Trophoblast cell (in vitro differentiated cells and primary cell): ENCODE data around the gene MRGPRE.

Source experiments
- DNase-seq, 2 donors: peaks; one replicate each; pipeline ENCODE4 v3.0.0-alpha.2; 2016
- H2AFZ ChIP-seq: 2 replicates; pipeline ENCODE4 v1.6.1; 2013; ENCODE audit warnings: low read length, moderate library complexity, mild to moderate bottlenecking; ENCODE audit not compliant: insufficient read depth, poor library complexity
- H2AK5ac ChIP-seq: 2 replicates; pipeline ENCODE4 v1.6.1; 2013; ENCODE audit warnings: mild to moderate bottlenecking, low read length
- H2BK120ac ChIP-seq: 2 replicates; pipeline ENCODE4 v1.6.1; 2013; ENCODE audit warnings: low read length, mild to moderate bottlenecking, moderate library complexity; ENCODE audit not compliant: insufficient read depth, poor library complexity
- H2BK12ac ChIP-seq: 2 replicates; pipeline ENCODE4 v1.6.1; 2013; ENCODE audit warnings: mild to moderate bottlenecking, low read length, moderate library complexity
- H2BK5ac ChIP-seq: 2 replicates; pipeline ENCODE4 v1.6.1; 2013; ENCODE audit warnings: low read length, low read depth, moderate library complexity, mild to moderate bottlenecking; ENCODE audit not compliant: poor library complexity
- H3K14ac ChIP-seq: 2 replicates; pipeline ENCODE4 v1.6.1; 2013; ENCODE audit warnings: mild to moderate bottlenecking, low read length
- H3K18ac ChIP-seq: 2 replicates; pipeline ENCODE4 v1.6.1; 2013; ENCODE audit warnings: mild to moderate bottlenecking, low read length
- H3K23ac ChIP-seq: 2 replicates; pipeline ENCODE4 v1.6.1; 2013; ENCODE audit warnings: low read length
- H3K27ac ChIP-seq: 2 replicates; pipeline ENCODE4 v1.5.1; 2013; ENCODE audit warnings: low read depth, mild to moderate bottlenecking, inconsistent platforms, low read length, moderate library complexity
- H3K27me3 ChIP-seq: 2 replicates; pipeline ENCODE4 v1.6.1; 2013; ENCODE audit warnings: inconsistent platforms, mild to moderate bottlenecking, low read length, moderate library complexity; ENCODE audit not compliant: insufficient read depth
- H3K36me3 ChIP-seq, 2 experiments: 1 replicate in 1 of 2; 2 replicates in 1 of 2; pipeline ENCODE4 v1.6.1; 2013; ENCODE audit warnings: low read length in 2 of 2, mild to moderate bottlenecking in 2 of 2, moderate library complexity in 1 of 2; ENCODE audit not compliant: insufficient read depth in 2 of 2, control insufficient read depth in 1 of 2
- H3K4ac ChIP-seq: 2 replicates; pipeline ENCODE4 v1.6.1; 2013; ENCODE audit warnings: low read depth, mild to moderate bottlenecking, low read length, moderate library complexity
- H3K4me1 ChIP-seq, 2 experiments: 1 replicate in 1 of 2; 2 replicates in 1 of 2; pipeline ENCODE4 v1.6.1; 2013; ENCODE audit warnings: low read length in 2 of 2, mild to moderate bottlenecking in 2 of 2, moderate library complexity in 1 of 2; ENCODE audit not compliant: insufficient read depth in 2 of 2, control insufficient read depth in 1 of 2
- H3K4me2 ChIP-seq: 2 replicates; pipeline ENCODE4 v1.6.1; 2013; ENCODE audit warnings: inconsistent platforms, mild to moderate bottlenecking, low read length, moderate library complexity
- H3K4me3 ChIP-seq: 2 replicates; pipeline ENCODE4 v1.5.1; 2013; ENCODE audit warnings: mild to moderate bottlenecking, low read depth, low read length, inconsistent platforms
- H3K79me1 ChIP-seq: one replicate; pipeline ENCODE4 v1.6.1; 2013; ENCODE audit warnings: low read length
- H3K79me2 ChIP-seq: 2 replicates; pipeline ENCODE4 v1.6.1; 2013; ENCODE audit warnings: low read length, mild to moderate bottlenecking; ENCODE audit not compliant: control insufficient read depth, insufficient read depth, poor library complexity
- H3K9ac ChIP-seq: 2 replicates; pipeline ENCODE4 v1.6.1; 2013; ENCODE audit warnings: mild to moderate bottlenecking, low read length
- H3K9me3 ChIP-seq: 2 replicates; pipeline ENCODE4 v1.6.1; 2013; ENCODE audit warnings: low read depth, mild to moderate bottlenecking, control low read depth, inconsistent platforms, low read length; ENCODE audit not compliant: insufficient read depth
- H4K12ac ChIP-seq: 2 replicates; pipeline ENCODE4 v1.6.1; 2013; ENCODE audit warnings: low read depth, mild to moderate bottlenecking, low read length, moderate library complexity
- H4K8ac ChIP-seq: 2 replicates; pipeline ENCODE4 v1.6.1; 2013; ENCODE audit warnings: low read depth, mild to moderate bottlenecking, low read length, moderate library complexity
- H4K91ac ChIP-seq: one replicate; pipeline ENCODE4 v1.6.1; 2013; ENCODE audit warnings: low read depth, mild to moderate bottlenecking, low read length, moderate library complexity
- WGBS: extraction: QIAGEN DNeasy Blood & Tissue Kit; methylation state at CpG from one replicate; pipeline ENCODE4 v1.1.7; 2013; ENCODE audit warnings: missing lambda C conversion rate; ENCODE audit not compliant: insufficient read length, insufficient coverage; ENCODE audit errors: extremely low coverage; 5-methylcytosine and 5-hydroxymethylcytosine counted together

Gene MRGPRE

GRCh38 chr11:3217818-3218482 is 14.3 kb downstream of the MRGPRE start:
- no peak for DNase-seq
- peaks cover 4% of the 10 kb centered on the region for H3K9me3 ChIP-seq
- no peak overlapping the region for H3K4ac ChIP-seq
- no peak overlapping the region for H2BK120ac ChIP-seq
- H3K27me3 ChIP-seq, result no peaks in the 10 kb centered on the region
- no peaks in the 10 kb centered on the region for H3K79me1 ChIP-seq
- H3K14ac ChIP-seq, result no peak overlapping the region
- no peaks in the 10 kb centered on the region for H3K4me1 ChIP-seq
- H4K91ac ChIP-seq, result no peak overlapping the region
- no peak overlapping the region for H3K27ac ChIP-seq
- no peak overlapping the region for H4K12ac ChIP-seq
- no peak overlapping the region for H2AK5ac ChIP-seq
- no peak overlapping the region for H3K4me3 ChIP-seq
- H2AFZ ChIP-seq, result no peak overlapping the region
- no peak overlapping the region for H3K23ac ChIP-seq
- H2BK5ac ChIP-seq, result no peak overlapping the region
- H3K79me2 ChIP-seq, result no peaks in the 10 kb centered on the region
- WGBS, result no CpG with 5 or more reads among the region's 49 CpGs
- no peak overlapping the region for H3K18ac ChIP-seq
- H3K4me2 ChIP-seq, result no peak overlapping the region
- no peak overlapping the region for H2BK12ac ChIP-seq
- no peak overlapping the region for H4K8ac ChIP-seq
- H3K36me3 ChIP-seq, result no peaks in the 10 kb centered on the region
- no peak overlapping the region for H3K9ac ChIP-seq

DNA sequence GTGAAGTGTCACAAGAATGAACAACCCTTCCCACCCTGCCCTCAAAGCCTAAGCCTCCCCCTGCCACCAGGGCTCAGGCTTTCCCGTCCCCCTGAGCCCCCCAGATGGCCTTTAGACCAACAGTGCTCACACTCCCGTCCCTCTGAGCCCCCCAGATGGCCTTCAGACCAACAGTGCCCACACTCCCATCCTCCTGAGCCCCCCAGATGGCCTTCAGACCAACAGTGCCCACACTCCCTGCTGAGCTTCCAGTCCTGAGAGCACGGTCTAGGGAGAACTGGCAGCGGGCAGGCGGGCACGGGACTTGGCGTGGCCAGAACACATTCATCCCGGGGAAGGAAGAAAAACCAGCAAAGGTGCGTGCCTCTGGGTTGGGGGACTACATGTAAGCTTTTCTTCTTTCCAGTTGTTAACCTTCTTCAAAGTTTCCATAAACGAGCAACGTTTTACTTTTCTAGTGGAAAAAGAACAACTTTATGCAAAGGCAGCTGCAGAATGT is 16.1 kb downstream of the MRGPRE start:
- no peak overlapping the region for H3K27ac ChIP-seq
- H3K79me1 ChIP-seq, result no peaks in the 10 kb centered on the region
- no peak overlapping the region for H3K23ac ChIP-seq
- H4K8ac ChIP-seq, result no peak overlapping the region
- WGBS, result no CpG with 5 or more reads among the region's 11 CpGs
- H3K4me1 ChIP-seq, result no peaks in the 10 kb centered on the region
- no peak overlapping the region for H4K12ac ChIP-seq
- no peak overlapping the region for H3K9ac ChIP-seq
- no peak overlapping the region for H2BK12ac ChIP-seq
- H3K4me2 ChIP-seq, result no peak overlapping the region
- no peak overlapping the region for H2BK120ac ChIP-seq
- no peak for DNase-seq
- no peak overlapping the region for H3K18ac ChIP-seq
- H3K36me3 ChIP-seq, result no peaks in the 10 kb centered on the region
- H4K91ac ChIP-seq, result no peak overlapping the region
- H2AK5ac ChIP-seq, result no peak overlapping the region
- H3K9me3 ChIP-seq, result peaks cover 3% of the 10 kb centered on the region
- H3K79me2 ChIP-seq, result no peaks in the 10 kb centered on the region
- no peak overlapping the region for H3K14ac ChIP-seq
- H3K4ac ChIP-seq, result no peak overlapping the region
- H3K27me3 ChIP-seq, result no peaks in the 10 kb centered on the region
- no peak overlapping the region for H3K4me3 ChIP-seq
- H2AFZ ChIP-seq, result no peak overlapping the region
- no peak overlapping the region for H2BK5ac ChIP-seq

DNA sequence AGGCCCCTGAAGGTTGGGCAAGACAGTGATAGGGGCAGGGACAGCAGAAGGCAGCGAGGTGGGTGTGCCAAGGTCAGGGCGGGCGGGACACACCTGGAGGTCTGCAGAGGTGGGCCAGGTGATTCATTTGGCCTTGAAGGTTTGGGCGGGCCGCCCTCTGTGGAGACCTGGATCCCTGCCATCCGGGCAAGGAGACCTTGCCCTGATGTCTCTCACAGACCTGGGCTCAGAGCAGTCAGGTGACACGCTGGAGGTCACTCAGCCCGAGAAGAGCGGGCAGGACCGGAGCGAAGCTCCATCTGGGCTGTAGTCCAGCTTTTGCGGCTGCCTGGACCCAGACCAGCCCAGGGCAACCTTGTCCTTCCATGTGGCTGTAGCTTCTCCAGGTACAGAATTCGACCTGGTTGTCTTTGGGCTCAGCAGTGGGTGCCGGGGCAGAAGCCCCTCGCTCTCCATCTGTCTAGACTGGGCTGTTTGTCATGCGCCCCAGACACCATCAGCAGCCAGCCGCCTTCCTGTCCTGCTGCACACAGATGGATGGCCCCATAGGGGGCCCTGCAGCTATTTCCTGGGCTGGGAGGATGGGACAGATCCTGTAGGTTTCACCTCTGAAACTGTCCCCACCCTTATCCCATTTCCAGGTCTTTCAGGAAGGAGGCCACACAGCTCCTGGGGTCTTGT is 16.7 kb downstream of the MRGPRE start:
- H3K27ac ChIP-seq, result no peak overlapping the region
- H3K23ac ChIP-seq, result no peak overlapping the region
- no peak overlapping the region for H3K4ac ChIP-seq
- peak overlapping the region; percentile 45 for H3K4me3 ChIP-seq
- no peak overlapping the region for H2AK5ac ChIP-seq
- H3K4me2 ChIP-seq, result no peak overlapping the region
- no peak overlapping the region for H4K91ac ChIP-seq
- no peak overlapping the region for H3K9ac ChIP-seq
- no peak overlapping the region for H2BK12ac ChIP-seq
- H3K36me3 ChIP-seq, result no peaks in the 10 kb centered on the region
- H3K9me3 ChIP-seq, result peaks cover 3% of the 10 kb centered on the region
- H2BK5ac ChIP-seq, result no peak overlapping the region
- no peak overlapping the region for H4K12ac ChIP-seq
- no peaks in the 10 kb centered on the region for H3K4me1 ChIP-seq
- no peak overlapping the region for H4K8ac ChIP-seq
- H3K79me2 ChIP-seq, result no peaks in the 10 kb centered on the region
- no peak overlapping the region for H3K18ac ChIP-seq
- H3K79me1 ChIP-seq, result no peaks in the 10 kb centered on the region
- no peak overlapping the region for H2BK120ac ChIP-seq
- DNase-seq, result no peak
- WGBS, result no CpG with 5 or more reads among the region's 17 CpGs
- no peaks in the 10 kb centered on the region for H3K27me3 ChIP-seq
- no peak overlapping the region for H3K14ac ChIP-seq
- no peak overlapping the region for H2AFZ ChIP-seq

GRCh38 chr11:3214420-3214699 is 17.9 kb downstream of the MRGPRE start:
- Histone ChIP-seq H3K27ac (no peak overlapping the region), H3K4me3 (no peak overlapping the region), H2BK5ac (no peak overlapping the region), H2AFZ (no peak overlapping the region), H2AK5ac (no peak overlapping the region), H3K4me2 (no peak overlapping the region), H3K9me3 (peaks cover 3% of the 10 kb centered on the region), H2BK120ac (no peak overlapping the region), H3K27me3 (no peaks in the 10 kb centered on the region), H3K14ac (no peak overlapping the region), H4K91ac (no peak overlapping the region), H3K9ac (no peak overlapping the region), H3K79me2 (no peaks in the 10 kb centered on the region), H3K79me1 (no peaks in the 10 kb centered on the region), H3K4me1 (no peaks in the 10 kb centered on the region), H3K4ac (no peak overlapping the region), H3K18ac (no peak overlapping the region), H3K23ac (no peak overlapping the region), H3K36me3 (no peaks in the 10 kb centered on the region), H2BK12ac (no peak overlapping the region), H4K12ac (no peak overlapping the region), H4K8ac (no peak overlapping the region)
- WGBS, result no CpG with 5 or more reads among the region's 4 CpGs
- no peak for DNase-seq
